Skin of body (tissue), 2 donors: ENCODE data around the gene MYH10. TPM values are rescaled to one million over a fixed set of nuclear protein-coding genes. Genes with fewer than 3 reads are reported as not detected.
"Not testable (repeated sequence)": the region's sequence is repeated elsewhere in the genome, so short reads cannot be mapped to it uniquely, and the experiment has no call there.

Experiments
- DNase-seq: peaks from one replicate; lab custom pipeline; 2025; lab: John Stamatoyannopoulos, UW
- total RNA-seq: library from RNA; depleted of rRNA; stranded (reverse); fragments of >200 nt; gene quantifications from one replicate; pipeline ENCODE4 v1.2.3, GENCODE V29; 2014

Gene MYH10
- total RNA-seq, 1 donor from 2014 or later = 93.5 TPM

GRCh38 chr17:8557176-8557806 is 73.2 kb downstream of the MYH10 start:
- no peak for DNase-seq

GRCh38 chr17:8556074-8556473 is 74.5 kb downstream of the MYH10 start:
- no peak for DNase-seq

- DNase-seq = no peak
These were observed 75.5 kb downstream of the MYH10 start for GRCh38 chr17:8555062-8555461.

- DNase-seq = no peak
These were observed 77.8 kb downstream of the MYH10 start for GRCh38 chr17:8552577-8553320.

GRCh38 chr17:8542599-8543502 is 87.7 kb downstream of the MYH10 start:
- no peak for DNase-seq

- DNase-seq = not testable (repeated sequence)
These were observed 90.5 kb downstream of the MYH10 start for GRCh38 chr17:8539976-8540375.

GRCh38 chr17:8537734-8538133 is 92.8 kb downstream of the MYH10 start:
- no peak for DNase-seq

GRCh38 chr17:8534498-8535188 is 95.9 kb downstream of the MYH10 start:
- no peak for DNase-seq

- DNase-seq = no peak
These were observed 98.5 kb downstream of the MYH10 start for GRCh38 chr17:8532021-8532420.

GRCh38 chr17:8522577-8522976 is 107.9 kb downstream of the MYH10 start:
- no peak for DNase-seq

GRCh38 chr17:8520981-8521380 is 109.5 kb downstream of the MYH10 start:
- no peak for DNase-seq

- DNase-seq = no peak
These were observed 111.7 kb downstream of the MYH10 start for GRCh38 chr17:8518850-8519249.

GRCh38 chr17:8518326-8518725 is 112.2 kb downstream of the MYH10 start:
- no peak for DNase-seq

GRCh38 chr17:8514801-8515200 is 115.7 kb downstream of the MYH10 start:
- DNase-seq = no peak

- DNase-seq = no peak
These were observed 124.4 kb downstream of the MYH10 start for GRCh38 chr17:8506145-8506544.

GRCh38 chr17:8504460-8505207 is 125.9 kb downstream of the MYH10 start:
- DNase-seq = no peak

GRCh38 chr17:8503807-8504206 is 126.7 kb downstream of the MYH10 start:
- no peak for DNase-seq

- DNase-seq = no peak
These were observed 127.2 kb downstream of the MYH10 start for GRCh38 chr17:8503368-8503767.

- DNase-seq = no peak
These were observed 128.4 kb downstream of the MYH10 start for GRCh38 chr17:8502126-8502525.

GRCh38 chr17:8500609-8501008 is 129.9 kb downstream of the MYH10 start:
- DNase-seq = no peak

- DNase-seq = no peak
These were observed 130.9 kb downstream of the MYH10 start for GRCh38 chr17:8499614-8500013.
